PC-9 (cell line): ENCODE data around the gene TTLL13.

Experiments
- CTCF ChIP-seq: fragments of 200-600 bp; sonication (generic); conservative IDR thresholded peaks from 2 replicates; pipeline ENCODE4 v1.6.1; 2017; ENCODE audit warnings: mixed run types, antibody characterized with exemption, mild to moderate bottlenecking, moderate library complexity
- EZH2 ChIP-seq: fragments of 200-600 bp; sonication (generic); IDR thresholded peaks from 2 replicates; pipeline ENCODE4 v1.8.0; 2017; ENCODE audit warnings: antibody characterized with exemption, low read depth

DNA sequence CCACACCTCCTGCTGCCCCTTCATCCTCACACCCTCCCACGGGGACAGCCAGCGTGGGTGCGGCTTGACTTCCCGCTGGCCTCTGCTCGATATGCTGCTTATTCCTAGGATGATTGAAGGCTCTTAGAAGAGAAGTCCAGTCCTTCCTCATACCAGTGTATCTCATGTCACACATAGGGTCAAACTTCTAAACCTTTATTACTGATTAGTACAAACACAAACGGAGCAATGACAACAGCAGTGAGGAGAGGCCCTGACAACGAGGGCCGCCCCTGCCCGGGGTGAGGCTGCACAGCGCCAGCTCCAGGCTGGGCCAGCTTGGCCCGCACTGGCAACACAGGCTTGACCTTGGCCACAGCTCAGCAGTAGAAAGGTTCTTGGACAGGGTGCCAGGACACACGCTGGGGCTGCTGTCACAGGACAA, 19.3 kb upstream of the TTLL13 start:
- TF ChIP-seq CTCF = no peak
- TF ChIP-seq EZH2 = no peak
